WTC11 (cell line): ENCODE results near the gene GHRL. TPM values are rescaled to one million over a fixed set of nuclear protein-coding genes. Genes with fewer than 3 reads are reported as not detected.

Experiments used
- ATAC-seq: fragments of 200-7000 bp; cut with Tn5 transposase; 2 replicates; pipeline ENCODE4 v1.10.0; 2021; ENCODE audit warnings: mild to moderate bottlenecking, moderate library complexity
- CTCF ChIA-PET: fragments of 300-600 bp; sonication (Branson Sonifier 250); formaldehyde crosslinking; loops from one replicate; lab custom pipeline; 2021; ENCODE audit warnings: antibody characterized with exemption; lab: Charles Lee
- POLR2A ChIA-PET: fragments of 350-600 bp; sonication (Branson Sonifier 250); formaldehyde crosslinking; loops from one replicate; lab custom pipeline; 2021; ENCODE audit warnings: antibody characterized with exemption; lab: Charles Lee
- DNase-seq: peaks from one replicate; pipeline ENCODE4 v3.0.0; 2021; ENCODE audit warnings: low spot score
- H3K27ac Mint-ChIP-seq: 2 replicates; pipeline ENCODE4 v1.8.0; 2021; ENCODE audit warnings: mixed read lengths
- H3K27me3 Mint-ChIP-seq: 2 replicates; pipeline ENCODE4 v1.8.0; 2021; ENCODE audit warnings: low read depth, mild to moderate bottlenecking, moderate library complexity, mixed read lengths
- H3K36me3 Mint-ChIP-seq: 2 replicates; pipeline ENCODE4 v1.8.0; 2021; ENCODE audit warnings: mixed read lengths
- H3K4me1 Mint-ChIP-seq: 2 replicates; pipeline ENCODE4 v1.8.0; 2022; ENCODE audit warnings: mixed read lengths
- H3K4me3 Mint-ChIP-seq: 2 replicates; pipeline ENCODE4 v1.8.0; 2021; ENCODE audit warnings: mild to moderate bottlenecking, moderate library complexity, mixed read lengths
- H3K9me3 Mint-ChIP-seq: 2 replicates; pipeline ENCODE4 v1.8.0; 2021; ENCODE audit warnings: mixed read lengths
- AFF4 ChIP-seq: sonication (generic); formaldehyde crosslinking; IDR thresholded peaks from 2 replicates; pipeline ENCODE4 v1.8.1; 2023; ENCODE audit warnings: mild to moderate bottlenecking, missing genetic modification reagents, borderline replicate concordance
- ATF1 ChIP-seq: sonication (generic); formaldehyde crosslinking; IDR thresholded peaks from 2 replicates; pipeline ENCODE4 v1.8.1; 2023; ENCODE audit warnings: mild to moderate bottlenecking, moderate library complexity, missing genetic modification reagents
- ATF3 ChIP-seq: sonication (generic); formaldehyde crosslinking; conservative IDR thresholded peaks from 2 replicates; pipeline ENCODE4 v1.8.1; 2022; ENCODE audit warnings: mild to moderate bottlenecking, missing genetic modification reagents
- ATF6 ChIP-seq: sonication (generic); formaldehyde crosslinking; IDR thresholded peaks from 2 replicates; pipeline ENCODE4 v1.8.1; 2023; ENCODE audit warnings: mild to moderate bottlenecking, missing genetic modification reagents
- FOXJ3 ChIP-seq: sonication (generic); formaldehyde crosslinking; IDR thresholded peaks from 2 replicates; pipeline ENCODE4 v1.9.0; 2021; ENCODE audit warnings: missing genetic modification reagents, mild to moderate bottlenecking, borderline replicate concordance
- FOXP1 ChIP-seq: sonication (generic); formaldehyde crosslinking; IDR thresholded peaks from 2 replicates; pipeline ENCODE4 v1.8.0; 2022; ENCODE audit warnings: missing genetic modification reagents, mild to moderate bottlenecking, moderate library complexity, borderline replicate concordance
- HMGXB4 ChIP-seq: sonication (generic); formaldehyde crosslinking; IDR thresholded peaks from 2 replicates; pipeline ENCODE4 v1.8.1; 2023; ENCODE audit warnings: mild to moderate bottlenecking, moderate library complexity, missing genetic modification reagents
- MLX ChIP-seq: sonication (generic); formaldehyde crosslinking; IDR thresholded peaks from 2 replicates; pipeline ENCODE4 v1.8.1; 2023; ENCODE audit warnings: mild to moderate bottlenecking, missing genetic modification reagents, moderate library complexity
- STAT6 ChIP-seq: sonication (generic); formaldehyde crosslinking; conservative IDR thresholded peaks from 2 replicates; pipeline ENCODE4 v1.8.1; 2023; ENCODE audit warnings: mild to moderate bottlenecking, low read depth, missing genetic modification reagents, moderate library complexity
- USF1 ChIP-seq: sonication (generic); formaldehyde crosslinking; IDR thresholded peaks from 2 replicates; pipeline ENCODE4 v1.8.0; 2022; ENCODE audit warnings: mild to moderate bottlenecking, missing genetic modification reagents
- ZBTB21 ChIP-seq: sonication (generic); formaldehyde crosslinking; IDR thresholded peaks from 2 replicates; pipeline ENCODE4 v1.8.1; 2023; ENCODE audit warnings: mild to moderate bottlenecking, missing genetic modification reagents, borderline replicate concordance
- ZNF416 ChIP-seq: fragments of 250-450 bp; sonication (Bioruptor Pico); IDR thresholded peaks from 2 replicates; pipeline ENCODE4 v1.9.0; 2021; ENCODE audit warnings: mild to moderate bottlenecking, inconsistent platforms
- ZNF532 ChIP-seq: fragments of 250-450 bp; sonication (Bioruptor Pico); IDR thresholded peaks from 2 replicates; pipeline ENCODE4 v1.9.0; 2021; ENCODE audit warnings: mild to moderate bottlenecking, borderline replicate concordance
- total RNA-seq: library from RNA; stranded (reverse); gene quantifications from 3 replicates; pipeline ENCODE4 v1.2.3, GENCODE V29; 2021

The GHRL gene
- total RNA-seq, 1 experiment from 2014 or later: 0.35 TPM

GRCh38 chr3:10278501-10278900 is 14.2 kb downstream of the GHRL start:
- Mint-ChIP-seq H3K4me1 (no peaks in the 10 kb centered on the region), H3K27me3 (no peaks in the 10 kb centered on the region), H3K36me3 (peaks cover 40% of the 10 kb centered on the region), H3K27ac (no peak overlapping the region), H3K4me3 (no peak overlapping the region)
- ATAC-seq: no peak
- CTCF ChIA-PET: interaction anchor here (0.6 kb wide), 1 partner anchor 546 kb away, joined by 5 read pairs; no protein-coding TSS in a partner anchor
- TF ChIP-seq USF1 (CRISPR knock-in tag) (no peak), ATF1 (CRISPR knock-in tag) (no peak), MLX (CRISPR knock-in tag) (no peak), ZNF532 (CRISPR knock-in tag) (no peak)
- TF ChIP-seq, all 79 proteins: peak for 0
- no peak for DNase-seq
- POLR2A ChIA-PET: no interaction called here
- no peaks in the 10 kb centered on the region for H3K9me3 Mint-ChIP-seq

- DNase-seq (no peak), ATAC-seq (no peak)
- Mint-ChIP-seq H3K36me3 (peaks cover 40% of the 10 kb centered on the region), H3K9me3 (no peaks in the 10 kb centered on the region), H3K4me1 (no peaks in the 10 kb centered on the region), H3K27ac (no peak overlapping the region), H3K27me3 (no peaks in the 10 kb centered on the region), H3K4me3 (no peak overlapping the region)
- ChIA-PET POLR2A (no interaction called here), CTCF (no interaction called here)
- TF ChIP-seq ZBTB21 (CRISPR knock-in tag) (no peak), USF1 (CRISPR knock-in tag) (no peak), AFF4 (no peak), FOXP1 (no peak), HMGXB4 (CRISPR knock-in tag) (no peak), FOXJ3 (no peak), ATF3 (CRISPR knock-in tag) (no peak), STAT6 (CRISPR knock-in tag) (no peak), ATF6 (CRISPR knock-in tag) (no peak), ZNF416 (no peak)
Measured at GRCh38 chr3:10277115-10277625, 15.6 kb downstream of the GHRL start.
